ENCODE measurements around the gene SEMA3F. TPM values are rescaled to one million over a fixed set of nuclear protein-coding genes. Genes with fewer than 3 reads are reported as not detected.

Gene SEMA3F
- total and polyA plus RNA-seq, 10 of the 15 experiments (the other 5 are each of a cell fraction or from before 2014, with no cell fraction given) = 0.08 to 0.28 (median 0.12) TPM; not detected in 6

DNA sequence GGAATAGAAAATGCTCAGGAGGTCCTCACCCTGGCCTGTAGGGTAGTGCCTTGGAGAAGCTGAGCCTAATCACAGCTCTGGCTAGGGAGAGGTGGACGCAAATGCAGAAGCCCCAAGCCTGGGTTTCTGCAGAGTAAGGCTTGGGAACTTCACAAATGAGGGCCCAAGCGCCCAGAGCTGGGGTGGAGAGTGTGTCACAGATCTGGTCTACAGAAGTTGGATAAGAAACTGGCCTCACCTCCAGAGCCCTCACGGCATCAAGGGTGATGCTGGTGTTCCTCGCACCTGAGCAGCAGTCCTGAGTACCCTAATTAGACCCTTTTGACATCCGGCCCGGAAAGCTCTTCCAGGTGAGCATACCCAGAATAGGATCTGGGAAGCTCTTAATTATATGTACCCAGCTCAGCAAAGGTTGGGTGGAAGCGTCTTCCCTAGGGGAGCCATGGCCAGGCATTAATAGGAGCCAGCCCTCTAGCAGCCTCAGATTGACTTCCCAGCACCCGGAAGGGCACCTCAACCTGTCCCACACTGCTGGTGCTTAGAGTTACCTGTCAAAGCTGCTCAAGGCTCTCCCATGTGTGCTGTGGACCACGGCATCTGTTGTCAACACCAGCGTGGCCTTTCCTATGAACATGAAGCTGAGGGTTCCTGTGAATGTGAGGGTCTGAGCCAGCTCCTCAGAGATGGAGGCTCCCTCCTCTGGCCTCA, 34.6 kb upstream of the SEMA3F start:
- Histone ChIP-seq H3K9ac (ENCODE audit: control insufficient read depth, insufficient read depth, low read length) (no peak overlapping the region), H3K79me2 (ENCODE audit: control insufficient read depth, insufficient read depth, low read length) (no peaks in the 10 kb centered on the region), H3K4me2 (ENCODE audit: control insufficient read depth, insufficient read depth) (no peak overlapping the region), H3K4me1 (ENCODE audit: control insufficient read depth, insufficient read depth, low read length) (no peaks in the 10 kb centered on the region; the same call in 1 of the 2 replicates), H4K20me1 (ENCODE audit: control insufficient read depth, insufficient read depth) (peaks cover 4% of the 10 kb centered on the region; the same call in 1 of the 2 replicates), H3K4me3 (no peak overlapping the region), H3K27me3 (replicated peaks in 1 of 2; ENCODE audit: control insufficient read depth in 2 of 2, insufficient read depth in 2 of 2, low read length in 1 of 2) (no peaks in the 10 kb centered on the region), H3K27ac (ENCODE audit: control insufficient read depth, insufficient read depth) (no peak overlapping the region), H2AFZ (ENCODE audit: control insufficient read depth, low read depth, low read length) (no peak overlapping the region), H3K9me3 (replicated peaks; ENCODE audit: control insufficient read depth, insufficient read depth, low read length) (no peaks in the 10 kb centered on the region), H3K36me3 (ENCODE audit: control insufficient read depth in 2 of 2, insufficient read depth in 2 of 2, low read length in 1 of 2) (peaks cover 26 to 35% of the 10 kb centered on the region in 2 experiments)
- no peak for FAIRE-seq
- POLR2A ChIA-PET = interaction anchor here (1.1 to 1.3 kb wide), 2 partner anchors 107 to 115 kb away, joined by 3 to 4 read pairs; partner anchors contain the start of gene GNAI2
- SMC1A ChIA-PET (ENCODE audit: uncharacterized antibody, unreplicated experiment) = interaction anchor here (1.0 to 1.5 kb wide), 2 partner anchors 32 to 131 kb away, joined by 3 to 4 read pairs; partner anchors contain the start of gene RBM5
- DNase-seq (ENCODE audit: low read depth, low spot score) = no peak
- TF ChIP-seq POLR2A (IDR thresholded peaks at IDR 0.05; ENCODE audit: low read depth, low read length) = peak; percentile 34; the same call in 1 of the 2 replicates
- no peak for TF ChIP-seq SRF (IDR thresholded peaks at IDR 0.05; ENCODE audit: low read depth in 2 of 2, low read length in 2 of 2)
- TF ChIP-seq SUPT20H (IDR thresholded peaks at IDR 0.05; ENCODE audit: borderline replicate concordance, control insufficient read depth, low read depth, low read length) = no peak
- TF ChIP-seq POLR2AphosphoS5 (IDR thresholded peaks at IDR 0.05; ENCODE audit: low read length) = peak; percentile 67; the same call in 1 of the 2 replicates
- TF ChIP-seq, protein P1, sequence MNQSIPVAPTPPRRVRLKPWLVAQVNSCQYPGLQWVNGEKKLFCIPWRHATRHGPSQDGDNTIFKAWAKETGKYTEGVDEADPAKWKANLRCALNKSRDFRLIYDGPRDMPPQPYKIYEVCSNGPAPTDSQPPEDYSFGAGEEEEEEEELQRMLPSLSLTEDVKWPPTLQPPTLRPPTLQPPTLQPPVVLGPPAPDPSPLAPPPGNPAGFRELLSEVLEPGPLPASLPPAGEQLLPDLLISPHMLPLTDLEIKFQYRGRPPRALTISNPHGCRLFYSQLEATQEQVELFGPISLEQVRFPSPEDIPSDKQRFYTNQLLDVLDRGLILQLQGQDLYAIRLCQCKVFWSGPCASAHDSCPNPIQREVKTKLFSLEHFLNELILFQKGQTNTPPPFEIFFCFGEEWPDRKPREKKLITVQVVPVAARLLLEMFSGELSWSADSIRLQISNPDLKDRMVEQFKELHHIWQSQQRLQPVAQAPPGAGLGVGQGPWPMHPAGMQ (IDR thresholded peaks at IDR 0.05; ENCODE audit: borderline replicate concordance) = no peak
- no peak for TF ChIP-seq ETV6 (conservative IDR thresholded peaks at IDR 0.05 in 1 of 2, IDR thresholded peaks at IDR 0.05 in 1 of 2; ENCODE audit: borderline replicate concordance in 1 of 2, low read depth in 1 of 2)
- TF ChIP-seq POLR2AphosphoS2 (IDR thresholded peaks at IDR 0.05; ENCODE audit: low read depth, low read length) = 0 out of 2 replicates have a peak, but pooled peaks have one; percentile 5
- TF ChIP-seq SP1 (IDR thresholded peaks at IDR 0.05; ENCODE audit: low read depth, low read length) = no peak
- in situ Hi-C loops (cut with MboI) = loop anchor here (5.0 kb wide), 1 partner anchor 152 kb away; no protein-coding TSS in a partner anchor
- CTCF ChIA-PET = interaction anchor here (0.6 to 3.8 kb wide), 19 partner anchors 8 to 159 kb away, joined by 3 to 20 read pairs (median 5); partner anchors contain the start of genes GNAT1 and RBM5
- ATAC-seq = no peak
- RAD21 ChIA-PET (ENCODE audit: unreplicated experiment) = interaction anchor here (1.4 to 1.7 kb wide), 2 partner anchors 71 to 105 kb away, joined by 3 to 5 read pairs; partner anchors contain the start of gene GNAT1
- intact Hi-C loops (cut with micrococcal nuclease; ENCODE audit: unreplicated experiment) = loop anchor here (1.0 kb wide), 3 partner anchors 69 to 153 kb away; no protein-coding TSS in a partner anchor
- 75% methylated on average over 10 of the region's 10 CpGs for WGBS (ENCODE audit: insufficient coverage, insufficient replicate concordance, low lambda C conversion rate, missing lambda C conversion rate)
- no TSS peak for BruUV-seq (replicated peaks)
